ENCODE data around the gene MMP1.

GRCh38 chr11:102799681-102800340 lies 1.9 kb upstream of the MMP1 start:
- TF ChIP-seq CTCF (IDR thresholded peaks at IDR 0.05) = no peak
- no peak for TF ChIP-seq NR2C2 (CRISPR knock-in tag; IDR thresholded peaks at IDR 0.05)
- no peak for TF ChIP-seq ELF4 (CRISPR knock-in tag; IDR thresholded peaks at IDR 0.05; ENCODE audit: low read depth)
- no peak for TF ChIP-seq MYBL2 (CRISPR knock-in tag; IDR thresholded peaks at IDR 0.05)
- TF ChIP-seq ZNF263 (CRISPR knock-in tag; IDR thresholded peaks at IDR 0.05; ENCODE audit: low read depth) = no peak
- no peak for TF ChIP-seq ZNF138 (CRISPR knock-in tag; conservative IDR thresholded peaks at IDR 0.05)
- TF ChIP-seq MAX (CRISPR knock-in tag; IDR thresholded peaks at IDR 0.05) = no peak
- TF ChIP-seq ZBTB21 (CRISPR knock-in tag; IDR thresholded peaks at IDR 0.05; ENCODE audit: borderline replicate concordance) = no peak
- TF ChIP-seq TP53 (CRISPR knock-in tag; IDR thresholded peaks at IDR 0.05) = no peak
- no peak for TF ChIP-seq IRF2 (CRISPR knock-in tag; IDR thresholded peaks at IDR 0.05; ENCODE audit: borderline replicate concordance, low read depth)

Data from WTC11 (cell line).